Neural cell (in vitro differentiated cells): ENCODE data around the gene ALX4.

ENCODE experiments used
- CTCF ChIP-seq: fragments of 450-650 bp; IDR thresholded peaks from 2 replicates; pipeline ENCODE4 v1.5.1; 2014; ENCODE audit warnings: antibody characterized with exemption, mild to moderate bottlenecking, moderate library complexity; ENCODE audit not compliant: poor library complexity, severe bottlenecking
- POLR2AphosphoS5 ChIP-seq: IDR thresholded peaks from 2 replicates; pipeline ENCODE4 v1.6.1; 2012
- TAF1 ChIP-seq: IDR thresholded peaks from 2 replicates; pipeline ENCODE4 v1.6.1; 2012; ENCODE audit warnings: low read depth

DNA sequence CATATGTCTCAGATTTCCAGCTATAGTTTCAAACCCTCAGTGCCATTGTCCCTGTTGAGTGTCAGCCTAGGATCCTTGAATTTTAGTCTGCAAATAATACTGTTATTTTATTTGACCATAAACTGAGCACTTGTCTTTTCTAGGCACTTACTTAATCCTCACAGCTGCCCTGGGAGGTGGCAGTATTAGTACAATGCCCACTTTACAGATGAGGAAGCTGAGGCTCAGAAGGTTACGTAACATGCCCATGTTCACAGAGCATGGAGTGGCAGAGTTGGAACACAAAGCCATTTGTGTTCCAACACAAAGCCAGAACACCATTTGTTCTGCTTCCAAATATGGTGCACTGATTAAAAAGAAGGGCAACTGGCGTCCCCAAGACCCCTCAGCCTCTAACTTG lies 38.2 kb upstream of the ALX4 start:
- no peak for TF ChIP-seq CTCF
- no peak for TF ChIP-seq POLR2AphosphoS5
- TF ChIP-seq TAF1: no peak
